Esophagus muscularis mucosa (tissue), 4 donors: Measurements from ENCODE around the gene SPPL2B.

Source experiments
- EP300 ChIP-seq: sonication (generic); formaldehyde crosslinking; IDR thresholded peaks from one replicate; pipeline ENCODE4 v1.6.1; 2017; ENCODE audit warnings: antibody characterized with exemption
- POLR2A ChIP-seq: fragments of 450-650 bp; IDR thresholded peaks from one replicate; pipeline ENCODE4 v1.6.1; 2017; ENCODE audit warnings: antibody characterized with exemption, moderate library complexity, mild to moderate bottlenecking, low read depth
- TF ChIP-seq, protein P1 (sequence below), 3 experiments: fragments of 200-600 bp in 2 of 3; fragments of 450-650 bp in 1 of 3; sonication (generic) in 2 of 3; IDR thresholded peaks; one replicate each; pipeline ENCODE4 v1.5.1; 2017 to 2019; ENCODE audit warnings: antibody characterized with exemption in 3 of 3, mild to moderate bottlenecking in 2 of 3, moderate library complexity in 1 of 3

- TF ChIP-seq EP300: no peak
- TF ChIP-seq POLR2A: no peak
- TF ChIP-seq, protein P1, sequence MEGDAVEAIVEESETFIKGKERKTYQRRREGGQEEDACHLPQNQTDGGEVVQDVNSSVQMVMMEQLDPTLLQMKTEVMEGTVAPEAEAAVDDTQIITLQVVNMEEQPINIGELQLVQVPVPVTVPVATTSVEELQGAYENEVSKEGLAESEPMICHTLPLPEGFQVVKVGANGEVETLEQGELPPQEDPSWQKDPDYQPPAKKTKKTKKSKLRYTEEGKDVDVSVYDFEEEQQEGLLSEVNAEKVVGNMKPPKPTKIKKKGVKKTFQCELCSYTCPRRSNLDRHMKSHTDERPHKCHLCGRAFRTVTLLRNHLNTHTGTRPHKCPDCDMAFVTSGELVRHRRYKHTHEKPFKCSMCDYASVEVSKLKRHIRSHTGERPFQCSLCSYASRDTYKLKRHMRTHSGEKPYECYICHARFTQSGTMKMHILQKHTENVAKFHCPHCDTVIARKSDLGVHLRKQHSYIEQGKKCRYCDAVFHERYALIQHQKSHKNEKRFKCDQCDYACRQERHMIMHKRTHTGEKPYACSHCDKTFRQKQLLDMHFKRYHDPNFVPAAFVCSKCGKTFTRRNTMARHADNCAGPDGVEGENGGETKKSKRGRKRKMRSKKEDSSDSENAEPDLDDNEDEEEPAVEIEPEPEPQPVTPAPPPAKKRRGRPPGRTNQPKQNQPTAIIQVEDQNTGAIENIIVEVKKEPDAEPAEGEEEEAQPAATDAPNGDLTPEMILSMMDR (IDR thresholded peaks at IDR 0.05): no peak
These were observed 63.9 kb downstream of the SPPL2B start for GRCh38 chr19:2392366-2392765.
